Lower lobe of right lung (tissue), 2 donors: ENCODE measurements around the gene ANKRD33B. TPM values are rescaled to one million over a fixed set of nuclear protein-coding genes. Genes with fewer than 3 reads are reported as not detected.

ENCODE experiments used
- ATAC-seq, 2 donors: fragments of 200-7000 bp; cut with Tn5 transposase; one replicate each; pipeline ENCODE4 v1.9.1; 2020 to 2022; ENCODE audit warnings: mild to moderate bottlenecking in 2 of 2, moderate library complexity in 2 of 2
- DNase-seq: peaks from one replicate; pipeline ENCODE4 v3.0.0-alpha.2; 2020
- H3K27ac ChIP-seq: fragments of 200-600 bp; one replicate; pipeline ENCODE4 v1.8.0; 2022
- H3K27me3 ChIP-seq: fragments of 200-600 bp; one replicate; pipeline ENCODE4 v1.8.0; 2022; ENCODE audit warnings: low read depth
- H3K36me3 ChIP-seq: fragments of 200-600 bp; one replicate; pipeline ENCODE4 v1.8.0; 2022; ENCODE audit warnings: mild to moderate bottlenecking
- H3K4me1 ChIP-seq: fragments of 200-600 bp; one replicate; pipeline ENCODE4 v1.8.0; 2022
- H3K4me3 ChIP-seq: fragments of 200-600 bp; one replicate; pipeline ENCODE4 v1.8.0; 2022; ENCODE audit warnings: mild to moderate bottlenecking
- H3K9me3 ChIP-seq: fragments of 200-600 bp; one replicate; pipeline ENCODE4 v1.8.0; 2022
- intact Hi-C: fragments of 100-400 bp; cut with DNase I; formaldehyde crosslinking; loops from one replicate; pipeline ENCODE4 v1.11.0; 2022
- total RNA-seq: library from RNA; stranded (reverse); fragmentation: NEBNext Ultra II Directional; extraction: Animal tissue kit (Norgen Biotek cat#: 25700); gene quantifications from one replicate; pipeline ENCODE4 v1.2.1, GENCODE V29; 2021
- TF ChIP-seq, protein P1 (sequence below): fragments of 200-600 bp; IDR thresholded peaks from one replicate; pipeline ENCODE4 v1.8.0; 2022; ENCODE audit warnings: antibody characterized with exemption, mild to moderate bottlenecking
- donor health status: DM: no; HTN: yes; CAD: no; lungs with severe emphysema.

The ANKRD33B gene
- total RNA-seq, 1 donor from 2014 or later = 5.8 TPM

DNA sequence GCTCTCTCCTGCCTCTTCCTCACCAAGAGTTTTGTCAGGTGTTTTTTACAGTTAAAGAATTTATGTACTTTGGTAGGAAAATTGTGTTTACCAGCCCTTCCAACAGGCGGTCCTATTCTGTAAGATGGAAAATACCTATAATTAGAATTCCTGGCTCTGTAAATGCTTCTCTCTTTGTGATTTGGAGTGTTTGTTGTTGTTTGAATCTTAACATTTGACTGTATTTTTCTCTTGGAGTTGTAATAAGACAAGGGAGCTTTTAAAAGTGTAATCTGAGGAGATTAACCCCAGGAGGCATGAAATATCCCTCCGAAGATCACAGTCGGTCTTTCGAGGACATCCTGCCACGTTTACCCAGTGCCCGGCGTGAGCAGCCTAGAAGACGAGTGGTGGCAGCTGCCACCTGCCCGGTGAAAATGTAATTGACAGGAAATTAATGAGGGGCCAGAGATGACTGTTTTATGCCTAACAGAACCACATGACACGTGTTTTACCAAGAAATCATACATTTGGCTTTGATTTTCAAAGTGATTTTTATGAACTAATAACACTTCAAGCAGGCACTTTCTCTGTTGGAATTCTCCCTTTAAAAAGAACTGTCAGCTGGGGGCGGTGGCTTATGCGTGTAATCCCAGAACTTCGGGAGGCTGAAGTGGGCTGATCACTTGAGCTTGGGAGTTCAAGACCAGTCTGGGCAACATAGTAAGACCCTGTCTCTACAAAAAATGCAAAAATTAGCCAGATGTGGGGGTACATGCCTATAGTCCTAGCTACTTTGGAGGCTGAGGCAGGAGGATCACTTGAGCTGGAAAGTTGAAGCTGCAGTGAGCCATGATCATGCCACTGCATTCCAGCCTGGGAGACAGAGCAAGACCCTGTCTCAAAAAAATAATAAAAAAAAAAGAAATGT is 20.0 kb downstream of the ANKRD33B start:
- H3K4me1 ChIP-seq = no peaks in the 10 kb centered on the region
- TF ChIP-seq, protein P1, sequence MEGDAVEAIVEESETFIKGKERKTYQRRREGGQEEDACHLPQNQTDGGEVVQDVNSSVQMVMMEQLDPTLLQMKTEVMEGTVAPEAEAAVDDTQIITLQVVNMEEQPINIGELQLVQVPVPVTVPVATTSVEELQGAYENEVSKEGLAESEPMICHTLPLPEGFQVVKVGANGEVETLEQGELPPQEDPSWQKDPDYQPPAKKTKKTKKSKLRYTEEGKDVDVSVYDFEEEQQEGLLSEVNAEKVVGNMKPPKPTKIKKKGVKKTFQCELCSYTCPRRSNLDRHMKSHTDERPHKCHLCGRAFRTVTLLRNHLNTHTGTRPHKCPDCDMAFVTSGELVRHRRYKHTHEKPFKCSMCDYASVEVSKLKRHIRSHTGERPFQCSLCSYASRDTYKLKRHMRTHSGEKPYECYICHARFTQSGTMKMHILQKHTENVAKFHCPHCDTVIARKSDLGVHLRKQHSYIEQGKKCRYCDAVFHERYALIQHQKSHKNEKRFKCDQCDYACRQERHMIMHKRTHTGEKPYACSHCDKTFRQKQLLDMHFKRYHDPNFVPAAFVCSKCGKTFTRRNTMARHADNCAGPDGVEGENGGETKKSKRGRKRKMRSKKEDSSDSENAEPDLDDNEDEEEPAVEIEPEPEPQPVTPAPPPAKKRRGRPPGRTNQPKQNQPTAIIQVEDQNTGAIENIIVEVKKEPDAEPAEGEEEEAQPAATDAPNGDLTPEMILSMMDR = no peak
- ATAC-seq (peak in 1 of 2 donors; percentile 39), DNase-seq (no peak)
- no peak overlapping the region for H3K27ac ChIP-seq
- no peaks in the 10 kb centered on the region for H3K9me3 ChIP-seq
- no peaks in the 10 kb centered on the region for H3K27me3 ChIP-seq
- intact Hi-C loops = no loop called here
- no peaks in the 10 kb centered on the region for H3K36me3 ChIP-seq
- H3K4me3 ChIP-seq = no peak overlapping the region

GRCh38 chr5:10584714-10585517 is 21.0 kb downstream of the ANKRD33B start:
- intact Hi-C loops = no loop called here
- Histone ChIP-seq H3K9me3 (no peaks in the 10 kb centered on the region), H3K36me3 (no peaks in the 10 kb centered on the region), H3K4me3 (no peak overlapping the region), H3K27ac (no peak overlapping the region), H3K27me3 (no peaks in the 10 kb centered on the region), H3K4me1 (no peaks in the 10 kb centered on the region)
- no peak for ATAC-seq
- DNase-seq = no peak
- TF ChIP-seq, protein P1 = no peak

GRCh38 chr5:10585518-10585915 is 21.6 kb downstream of the ANKRD33B start:
- ATAC-seq (peak in 1 of 2 donors; percentile 29), DNase-seq (no peak)
- H3K36me3 ChIP-seq = no peaks in the 10 kb centered on the region
- TF ChIP-seq, protein P1 = no peak
- H3K4me3 ChIP-seq = no peak overlapping the region
- intact Hi-C loops = no loop called here
- no peak overlapping the region for H3K27ac ChIP-seq
- no peaks in the 10 kb centered on the region for H3K27me3 ChIP-seq
- H3K4me1 ChIP-seq = no peaks in the 10 kb centered on the region
- no peaks in the 10 kb centered on the region for H3K9me3 ChIP-seq

DNA sequence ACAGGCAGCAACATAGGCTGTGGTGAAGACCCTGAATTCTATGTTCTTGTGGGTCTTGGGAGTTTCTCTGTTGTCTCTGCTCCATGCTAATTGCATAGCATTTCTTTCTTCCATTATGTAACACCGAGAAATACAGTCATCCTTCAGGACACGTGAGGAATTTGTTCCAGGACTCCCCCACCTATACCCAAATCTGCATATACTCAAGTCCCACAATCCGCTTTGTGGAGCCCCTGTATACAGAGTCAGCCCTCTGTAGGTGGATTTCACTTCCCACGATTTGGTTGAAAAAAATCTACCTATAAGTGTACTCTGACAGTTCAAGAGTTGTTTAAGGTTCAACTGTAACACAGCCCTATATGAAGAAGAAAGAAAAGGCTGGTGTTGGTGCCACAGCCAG is 22.1 kb downstream of the ANKRD33B start:
- Histone ChIP-seq H3K4me1 (peaks cover 1% of the 10 kb centered on the region), H3K9me3 (no peaks in the 10 kb centered on the region), H3K27ac (no peak overlapping the region), H3K27me3 (no peaks in the 10 kb centered on the region), H3K4me3 (no peak overlapping the region), H3K36me3 (no peaks in the 10 kb centered on the region)
- intact Hi-C loops = no loop called here
- DNase-seq = no peak
- TF ChIP-seq, protein P1 = no peak
- no peak for ATAC-seq

DNA sequence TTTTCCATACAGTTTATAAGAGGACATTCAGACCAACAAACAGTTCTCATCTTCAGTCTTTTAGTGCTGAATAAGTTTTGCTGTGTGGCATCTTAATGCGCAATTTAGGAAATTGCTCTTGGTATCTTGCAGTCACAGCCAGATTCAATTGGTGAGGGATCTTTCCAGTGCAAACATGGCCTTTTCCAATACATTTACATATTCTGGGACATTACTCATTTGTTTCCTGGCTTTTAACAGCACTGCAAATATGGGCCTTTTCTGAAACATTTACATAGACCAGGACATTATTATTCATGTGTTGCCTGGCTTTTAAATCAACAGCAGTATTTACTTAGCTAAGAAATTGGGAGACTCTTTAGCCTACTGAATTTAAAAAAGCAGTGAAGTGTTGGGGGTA is 22.7 kb downstream of the ANKRD33B start:
- Histone ChIP-seq H3K36me3 (no peaks in the 10 kb centered on the region), H3K27me3 (no peaks in the 10 kb centered on the region), H3K27ac (no peak overlapping the region), H3K4me3 (no peak overlapping the region), H3K4me1 (peaks cover 4% of the 10 kb centered on the region), H3K9me3 (no peaks in the 10 kb centered on the region)
- TF ChIP-seq, protein P1 = no peak
- DNase-seq = no peak
- no peak for ATAC-seq
- intact Hi-C loops = no loop called here
